Immature natural killer cell (primary cell): ENCODE results near the gene EXOSC2. TPM values are rescaled to one million over a fixed set of nuclear protein-coding genes. Genes with fewer than 3 reads are reported as not detected.
A peak's percentile ranks its signal among the peaks of the same experiment; 100 is the strongest.

ENCODE experiments used
- DNase-seq, 3 donors: peaks; one replicate each; pipeline ENCODE4 v3.0.0; 2022; ENCODE audit warnings: mixed read lengths in 1 of 3
- H3K27ac Mint-ChIP-seq, 6 donors: one replicate each; pipeline ENCODE4 v1.8.0; 2020; ENCODE audit warnings: mixed read lengths in 6 of 6, mild to moderate bottlenecking in 5 of 6, inconsistent platforms in 4 of 6, moderate library complexity in 3 of 6
- H3K27me3 Mint-ChIP-seq, 3 donors: one replicate each; pipeline ENCODE4 v1.8.0; 2020 to 2021; ENCODE audit warnings: low read depth in 3 of 3, mild to moderate bottlenecking in 3 of 3, mixed read lengths in 3 of 3, moderate library complexity in 3 of 3, inconsistent platforms in 1 of 3
- H3K36me3 Mint-ChIP-seq, 3 donors: one replicate each; pipeline ENCODE4 v1.8.0; 2020; ENCODE audit warnings: mixed read lengths in 3 of 3, inconsistent platforms in 2 of 3, mild to moderate bottlenecking in 2 of 3
- H3K4me1 Mint-ChIP-seq, 2 donors: one replicate each; pipeline ENCODE4 v1.8.0; 2020; ENCODE audit warnings: inconsistent platforms in 2 of 2, mild to moderate bottlenecking in 2 of 2, mixed read lengths in 2 of 2, moderate library complexity in 1 of 2
- H3K4me3 Mint-ChIP-seq, 5 donors: one replicate each; pipeline ENCODE4 v1.8.0; 2020; ENCODE audit warnings: mild to moderate bottlenecking in 5 of 5, mixed read lengths in 5 of 5, inconsistent platforms in 3 of 5, moderate library complexity in 3 of 5
- H3K9me3 Mint-ChIP-seq, 6 donors: one replicate each; pipeline ENCODE4 v1.8.0; 2020; ENCODE audit warnings: mild to moderate bottlenecking in 6 of 6, mixed read lengths in 6 of 6, inconsistent platforms in 4 of 6, moderate library complexity in 3 of 6
- polyA plus RNA-seq, 3 donors: library from polyadenylated mRNA; unstranded; fragments of 300-500 nt; fragmentation: Illumina TruSeq; gene quantifications; one replicate each; pipeline ENCODE4 v1.2.3, GENCODE V29; 2021

The EXOSC2 gene
- polyA plus RNA-seq, 3 donors from 2014 or later, result 12.9 to 27.4 (median 20.0) TPM

- Mint-ChIP-seq H3K9me3 (no peaks in the 10 kb centered on the region), H3K4me1 (peaks cover 0 to 14% of the 10 kb centered on the region in 2 donors), H3K36me3 (no peaks in the 10 kb centered on the region), H3K4me3 (no peak overlapping the region), H3K27me3 (no peaks in the 10 kb centered on the region), H3K27ac (no peak overlapping the region)
- no peak for DNase-seq
Measured at GRCh38 chr9:130741831-130742449, 48.4 kb downstream of the EXOSC2 start.

DNA sequence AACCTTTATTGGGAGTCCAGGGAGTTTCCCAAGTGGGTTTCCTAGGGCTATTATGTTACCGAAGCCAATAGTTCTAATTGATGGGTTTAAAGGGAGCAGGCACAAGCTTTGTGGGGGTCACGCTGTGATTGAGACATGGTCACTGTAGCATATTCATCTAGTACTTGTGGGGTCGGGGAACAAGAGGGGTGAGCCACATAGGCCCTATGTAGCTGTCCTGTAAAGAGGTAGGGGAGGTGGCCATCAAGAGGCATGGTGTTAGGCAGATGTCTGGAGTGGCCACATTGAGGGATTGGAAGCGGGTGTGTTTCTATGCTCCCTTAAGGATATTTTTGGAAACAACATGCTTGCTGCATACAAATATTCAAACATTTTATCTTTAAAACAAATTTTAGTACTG lies 50.1 kb downstream of the EXOSC2 start:
- no peaks in the 10 kb centered on the region for H3K9me3 Mint-ChIP-seq
- no peaks in the 10 kb centered on the region for H3K27me3 Mint-ChIP-seq
- peak overlapping the region in 1 of 6 donors; percentile 38 for H3K27ac Mint-ChIP-seq
- H3K4me1 Mint-ChIP-seq, result peaks cover 0 to 14% of the 10 kb centered on the region in 2 donors
- no peak for DNase-seq
- no peak overlapping the region for H3K4me3 Mint-ChIP-seq
- H3K36me3 Mint-ChIP-seq, result no peaks in the 10 kb centered on the region

DNA sequence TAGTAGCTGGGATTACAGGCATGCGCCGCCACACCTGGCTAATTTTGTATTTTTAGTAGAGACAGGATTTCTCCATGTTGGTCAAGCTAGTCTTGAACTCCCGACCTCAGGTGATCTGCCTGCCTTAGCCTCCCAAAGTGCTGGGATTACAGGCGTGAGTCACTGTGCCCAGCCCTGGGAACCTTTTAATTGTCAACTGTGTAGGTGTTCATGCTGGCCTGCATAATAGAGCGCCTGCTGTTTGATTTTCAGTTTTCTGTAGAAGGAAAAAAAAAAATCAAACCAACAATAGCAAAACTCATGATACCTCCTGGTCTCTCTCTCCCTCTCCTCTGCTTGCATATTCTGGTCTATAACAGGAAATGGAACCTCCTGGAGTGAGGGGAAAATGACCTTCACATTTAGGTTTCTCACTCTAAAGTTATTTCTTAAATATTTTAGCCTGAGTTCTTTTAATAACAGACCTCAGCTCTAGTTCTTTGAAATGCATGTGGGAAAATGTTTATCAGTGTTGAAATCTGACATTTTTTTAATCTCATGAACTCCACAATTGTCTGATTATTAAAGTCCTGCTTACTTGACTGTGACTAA lies 51.7 kb downstream of the EXOSC2 start:
- Mint-ChIP-seq H3K36me3 (no peaks in the 10 kb centered on the region), H3K4me3 (no peak overlapping the region), H3K4me1 (peaks cover 0 to 14% of the 10 kb centered on the region in 2 donors), H3K27ac (no peak overlapping the region), H3K27me3 (peaks cover 0 to under 1% (median 0%) of the 10 kb centered on the region in 3 donors), H3K9me3 (no peaks in the 10 kb centered on the region)
- no peak for DNase-seq

- Mint-ChIP-seq H3K9me3 (no peaks in the 10 kb centered on the region), H3K4me3 (no peak overlapping the region), H3K4me1 (peaks cover 0 to 14% of the 10 kb centered on the region in 2 donors), H3K27ac (no peak overlapping the region), H3K36me3 (no peaks in the 10 kb centered on the region), H3K27me3 (peaks cover 0 to 2% (median 0%) of the 10 kb centered on the region in 3 donors)
- no peak for DNase-seq
Measured at GRCh38 chr9:130745829-130746228, 52.2 kb downstream of the EXOSC2 start.

- H3K9me3 Mint-ChIP-seq, result no peaks in the 10 kb centered on the region
- no peak for DNase-seq
- peak overlapping the region in 1 of 6 donors; percentile 61 for H3K27ac Mint-ChIP-seq
- no peak overlapping the region for H3K4me3 Mint-ChIP-seq
- peaks cover 0 to 14% of the 10 kb centered on the region in 2 donors for H3K4me1 Mint-ChIP-seq
- H3K36me3 Mint-ChIP-seq, result no peaks in the 10 kb centered on the region
- H3K27me3 Mint-ChIP-seq, result peaks cover 0 to 2% (median 0%) of the 10 kb centered on the region in 3 donors
Measured at GRCh38 chr9:130746434-130747212, 53.0 kb downstream of the EXOSC2 start.

DNA sequence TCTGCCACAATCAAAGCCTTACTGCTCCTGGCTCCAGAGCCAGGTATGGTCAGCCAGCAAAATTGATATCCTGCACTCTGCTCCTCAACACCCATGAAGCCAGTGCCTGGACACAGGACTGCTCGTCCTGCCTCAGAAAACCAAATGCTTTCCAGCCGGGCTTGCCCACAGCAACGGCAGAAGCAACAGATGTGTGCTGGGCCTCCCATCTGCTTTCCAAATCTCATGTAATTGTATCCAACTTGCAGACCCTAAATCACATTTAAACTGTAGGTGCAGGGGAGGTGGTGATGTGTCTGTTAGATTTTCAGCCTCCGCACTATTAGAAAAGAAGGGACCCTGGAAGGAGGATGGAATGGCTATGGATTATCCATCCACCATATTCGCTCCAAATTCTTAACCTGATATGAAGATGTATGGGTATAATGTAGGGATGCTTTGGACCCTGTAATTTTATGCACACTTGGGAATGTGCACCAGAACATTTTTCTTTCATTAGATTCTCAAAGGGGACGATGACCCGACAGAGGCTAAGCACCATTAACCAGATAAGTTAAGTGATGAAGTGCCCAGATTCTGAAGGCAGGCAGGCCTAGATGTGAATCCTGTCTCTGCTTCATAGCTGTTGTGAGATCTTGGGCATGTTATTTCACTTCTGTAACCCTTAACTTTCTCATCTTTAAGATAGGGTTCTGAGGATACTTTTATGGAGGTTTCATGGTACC lies 58.2 kb downstream of the EXOSC2 start:
- H3K36me3 Mint-ChIP-seq, result no peaks in the 10 kb centered on the region
- H3K27ac Mint-ChIP-seq, result no peak overlapping the region
- no peak overlapping the region for H3K4me3 Mint-ChIP-seq
- no peak for DNase-seq
- H3K9me3 Mint-ChIP-seq, result no peaks in the 10 kb centered on the region
- peaks cover 0 to 3% (median 0%) of the 10 kb centered on the region in 3 donors for H3K27me3 Mint-ChIP-seq
- peaks cover 6 to 18% of the 10 kb centered on the region in 2 donors for H3K4me1 Mint-ChIP-seq

Other genes starting within 250 kb of the EXOSC2 start
- gene ASS1, start 248.8 kb upstream of the EXOSC2 start, polyA plus RNA-seq, result not detected
- gene FUBP3, start 114.2 kb upstream of the EXOSC2 start, polyA plus RNA-seq, result 10 to 100 TPM; 14.3 to 34.2 (median 16.3) TPM
- 1 to 10 TPM in 1 of 3 donors, not detected in 2; 1.0 TPM for gene PRDM12, start 29.2 kb upstream of the EXOSC2 start, polyA plus RNA-seq
- gene ABL1, start 141.5 kb downstream of the EXOSC2 start, polyA plus RNA-seq, result 10 to 100 TPM in 1 of 3 donors, 1 to 10 TPM in 1, under 1 TPM in 1; 0.25 to 19.2 (median 5.0) TPM
- gene QRFP, start 203.0 kb downstream of the EXOSC2 start, polyA plus RNA-seq, result not detected
- not detected for gene FIBCD1, start 245.5 kb downstream of the EXOSC2 start, polyA plus RNA-seq